B cell (primary cell): Measurements from ENCODE around the gene RHCE. TPM values are rescaled to one million over a fixed set of nuclear protein-coding genes. Genes with fewer than 3 reads are reported as not detected.

ENCODE experiments used
- ATAC-seq: fragments of 200-7000 bp; cut with Tn5 transposase; one replicate; pipeline ENCODE4 v1.10.0; 2021; ENCODE audit warnings: low read depth, mild to moderate bottlenecking, moderate number of reproducible peaks, moderate library complexity
- CTCF ChIA-PET: fragments of 350-600 bp; sonication (Branson Sonifier 250); formaldehyde crosslinking; loops from one replicate; lab custom pipeline; 2021; ENCODE audit warnings: antibody characterized with exemption, inconsistent platforms; lab: Charles Lee
- POLR2A ChIA-PET: fragments of 350-600 bp; sonication (Branson Sonifier 250); formaldehyde crosslinking; loops from one replicate; lab custom pipeline; 2021; ENCODE audit warnings: antibody characterized with exemption; lab: Charles Lee
- DNase-seq: peaks from one replicate; pipeline ENCODE4 v3.0.0; 2013
- H2AFZ ChIP-seq: 2 replicates; pipeline ENCODE4 v1.6.1; 2012; ENCODE audit warnings: mild to moderate bottlenecking, low read depth, low read length; ENCODE audit not compliant: insufficient read depth, poor library complexity, severe bottlenecking
- H3K27ac ChIP-seq, 2 donors: 1 replicate in 1 of 2; 2 replicates in 1 of 2; pipeline ENCODE4 v1.5.1; 2012 to 2013; ENCODE audit warnings: low read length in 2 of 2, mild to moderate bottlenecking in 2 of 2, moderate library complexity in 1 of 2
- H3K27me3 ChIP-seq, 4 experiments: fragments of 200-600 bp in 1 of 4; sonication (generic) in 1 of 4; replicated peaks in 1 of 4; 1 replicate in 2 of 4; 2 replicates in 2 of 4; pipeline versions ENCODE4 v1.6.1 to v1.7.0; 2013 to 2016; ENCODE audit warnings: low read length in 3 of 4, mild to moderate bottlenecking in 2 of 4, mixed read lengths in 1 of 4, moderate library complexity in 1 of 4; ENCODE audit not compliant: insufficient read depth in 4 of 4, control insufficient read depth in 3 of 4; ENCODE audit errors: control extremely low read depth in 1 of 4
- H3K36me3 ChIP-seq, 2 experiments: replicated peaks in 1 of 2; 1 replicate in 1 of 2; 2 replicates in 1 of 2; pipeline versions ENCODE4 v1.6.1 to v1.7.1; 2013; ENCODE audit warnings: low read length in 1 of 2; ENCODE audit not compliant: insufficient read depth in 2 of 2, control insufficient read depth in 1 of 2; ENCODE audit errors: control extremely low read depth in 1 of 2, extremely low read depth in 1 of 2
- H3K4me1 ChIP-seq, 2 donors: fragments of 200-600 bp in 1 of 2; sonication (generic) in 1 of 2; 1 replicate in 1 of 2; 2 replicates in 1 of 2; pipeline versions ENCODE4 v1.5.1 to v1.6.1; 2013 to 2017; ENCODE audit warnings: low read length in 2 of 2; ENCODE audit not compliant: control insufficient read depth in 2 of 2, insufficient read depth in 2 of 2
- H3K4me2 ChIP-seq: replicated peaks from 2 replicates; pipeline ENCODE3; 2012; ENCODE audit warnings: mild to moderate bottlenecking, low read depth, low read length; ENCODE audit not compliant: poor library complexity, severe bottlenecking
- H3K4me3 ChIP-seq, 5 experiments: fragments of 200-600 bp in 1 of 5; sonication (generic) in 1 of 5; 1 replicate in 3 of 5; 2 replicates in 2 of 5; pipeline versions ENCODE4 v1.5.1 to v1.7.0; 2011 to 2016; ENCODE audit warnings: low read length in 4 of 5, mild to moderate bottlenecking in 4 of 5, low read depth in 2 of 5, control low read depth in 1 of 5, moderate library complexity in 1 of 5; ENCODE audit not compliant: insufficient read depth in 1 of 5; ENCODE audit errors: control extremely low read depth in 1 of 5, extremely low read depth in 1 of 5
- H3K79me2 ChIP-seq: fragments of 200-600 bp; sonication (generic); one replicate; pipeline ENCODE4 v1.6.0; 2016; ENCODE audit warnings: low read length; ENCODE audit not compliant: control insufficient read depth, insufficient read depth
- H3K9ac ChIP-seq: fragments of 200-600 bp; sonication (generic); 2 replicates; pipeline ENCODE4 v1.6.1; 2017; ENCODE audit warnings: mild to moderate bottlenecking, low read length, moderate library complexity
- H3K9me3 ChIP-seq, 3 donors: one replicate each; pipeline versions ENCODE4 v1.6.1 to v1.7.1; 2013; ENCODE audit warnings: low read length in 2 of 3; ENCODE audit not compliant: control insufficient read depth in 2 of 3, insufficient read depth in 1 of 3; ENCODE audit errors: control extremely low read depth in 1 of 3
- H4K20me1 ChIP-seq: 2 replicates; pipeline ENCODE4 v1.6.0; 2012; ENCODE audit warnings: mild to moderate bottlenecking, low read length; ENCODE audit not compliant: insufficient read depth, control insufficient read depth, poor library complexity, severe bottlenecking
- H3K27ac Mint-ChIP-seq: one replicate; pipeline ENCODE4 v1.8.0; 2021; ENCODE audit warnings: mixed read lengths
- H3K27me3 Mint-ChIP-seq: one replicate; pipeline ENCODE4 v1.8.0; 2021; ENCODE audit warnings: mixed read lengths
- H3K4me1 Mint-ChIP-seq: one replicate; pipeline ENCODE4 v1.8.0; 2021; ENCODE audit warnings: mixed read lengths
- H3K4me3 Mint-ChIP-seq: one replicate; pipeline ENCODE4 v1.8.0; 2021; ENCODE audit warnings: mixed read lengths
- H3K9me3 Mint-ChIP-seq: one replicate; pipeline ENCODE4 v1.8.0; 2022; ENCODE audit warnings: mixed read lengths; ENCODE audit not compliant: insufficient read depth
- CTCF ChIP-seq: fragments of 200-600 bp; IDR thresholded peaks from one replicate; pipeline ENCODE4 v1.8.0; 2022; ENCODE audit warnings: antibody characterized with exemption, mild to moderate bottlenecking
- EZH2 ChIP-seq: IDR thresholded peaks from 2 replicates; pipeline ENCODE4 v1.6.1; 2012; ENCODE audit warnings: borderline replicate concordance, low read depth, mild to moderate bottlenecking, moderate library complexity, low read length; ENCODE audit not compliant: insufficient read depth, poor library complexity, severe bottlenecking
- WGBS: methylation state at CpG from one replicate; pipeline ENCODE4 v1.1.5; 2013; ENCODE audit warnings: missing lambda C conversion rate; ENCODE audit not compliant: insufficient coverage; 5-methylcytosine and 5-hydroxymethylcytosine counted together
- intact Hi-C: fragments of 100-400 bp; cut with micrococcal nuclease; formaldehyde crosslinking; loops from one replicate; pipeline ENCODE4 v1.10.0; 2022
- polyA plus RNA-seq: library from polyadenylated mRNA; depleted of rRNA; stranded (reverse); fragments of >200 nt; gene quantifications from 2 replicates; pipeline ENCODE4 v1.2.3, GENCODE V29; 2012
- total RNA-seq, 2 donors: library from RNA; stranded (reverse); fragments of 120-200 nt in 1 of 2; gene quantifications; 1 replicate in 1 of 2; 2 replicates in 1 of 2; pipeline versions ENCODE4 v1.2.3 to v1.2.4, GENCODE V29; 2013 to 2022

RHCE gene
- total and polyA plus RNA-seq, 2 donors (not counting 1 experiment from before 2014, with no cell fraction given): 0.28 TPM; not detected in 1

GRCh38 chr1:25361901-25362300 lies 58.7 kb downstream of the RHCE start:
- TF ChIP-seq EZH2: no peak
- no peak for TF ChIP-seq CTCF
- DNase-seq: no peak
- 93% methylated on average over 2 of the region's 2 CpGs for WGBS
- H3K36me3 ChIP-seq: peaks cover 0 to 33% of the 10 kb centered on the region in 2 experiments
- no peaks in the 10 kb centered on the region for H3K79me2 ChIP-seq
- H3K27ac Mint-ChIP-seq: no peak overlapping the region
- H3K27me3 Mint-ChIP-seq: no peaks in the 10 kb centered on the region
- no peak overlapping the region for H3K4me3 ChIP-seq
- H3K27me3 ChIP-seq: no peaks in the 10 kb centered on the region
- H3K9me3 Mint-ChIP-seq: no peaks in the 10 kb centered on the region
- peaks cover 10% of the 10 kb centered on the region for H4K20me1 ChIP-seq
- no peak overlapping the region for H3K4me2 ChIP-seq
- no peak overlapping the region for H3K4me3 Mint-ChIP-seq
- intact Hi-C loops: no loop called here
- no peak overlapping the region for H3K9ac ChIP-seq
- POLR2A ChIA-PET: no interaction called here
- no peak overlapping the region for H2AFZ ChIP-seq
- no peaks in the 10 kb centered on the region for H3K9me3 ChIP-seq
- H3K4me1 Mint-ChIP-seq: no peaks in the 10 kb centered on the region
- no peak overlapping the region for H3K27ac ChIP-seq
- no peaks in the 10 kb centered on the region for H3K4me1 ChIP-seq
- ATAC-seq: no peak
- CTCF ChIA-PET: no interaction called here

- Histone ChIP-seq H2AFZ (no peak overlapping the region), H3K4me2 (no peak overlapping the region), H3K79me2 (no peaks in the 10 kb centered on the region), H3K9me3 (no peaks in the 10 kb centered on the region), H3K9ac (no peak overlapping the region), H3K36me3 (peaks cover 0 to 41% of the 10 kb centered on the region in 2 experiments), H3K4me1 (no peaks in the 10 kb centered on the region), H3K27ac (no peak overlapping the region), H3K27me3 (no peaks in the 10 kb centered on the region), H4K20me1 (peaks cover 10% of the 10 kb centered on the region), H3K4me3 (no peak overlapping the region)
- H3K27me3 Mint-ChIP-seq: no peaks in the 10 kb centered on the region
- intact Hi-C loops: no loop called here
- TF ChIP-seq EZH2 (no peak), CTCF (no peak)
- peaks cover under 1% of the 10 kb centered on the region for H3K4me1 Mint-ChIP-seq
- POLR2A ChIA-PET: no interaction called here
- no peak for ATAC-seq
- 100% methylated on average over 2 of the region's 7 CpGs for WGBS
- DNase-seq: no peak
- H3K9me3 Mint-ChIP-seq: no peaks in the 10 kb centered on the region
- CTCF ChIA-PET: no interaction called here
- no peak overlapping the region for H3K4me3 Mint-ChIP-seq
- H3K27ac Mint-ChIP-seq: peak overlapping the region; percentile 5
Measured at GRCh38 chr1:25360596-25361581, 59.7 kb downstream of the RHCE start.
